ENCODE results near the gene ATP11C.

ATP11C gene

DNA sequence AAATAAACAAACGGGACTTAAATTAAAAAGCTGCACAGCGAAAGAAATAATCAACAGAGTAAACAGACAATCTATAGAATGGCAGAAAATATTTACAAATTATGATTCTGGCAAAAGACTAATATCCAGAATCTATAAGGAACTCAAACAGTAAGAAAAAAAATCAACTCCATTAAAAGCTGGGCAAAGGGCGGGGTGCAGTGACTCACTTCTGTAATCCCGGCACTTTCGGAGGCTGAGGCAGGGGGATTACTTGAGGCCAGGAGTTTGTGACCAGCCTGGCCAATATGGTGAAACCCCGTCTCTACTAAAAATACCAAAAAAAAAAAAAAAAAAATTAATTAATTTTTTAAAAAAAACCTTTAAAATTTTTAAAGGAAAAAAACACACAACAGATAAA, 109.0 kb downstream of the ATP11C start:
- TF ChIP-seq, protein P1, sequence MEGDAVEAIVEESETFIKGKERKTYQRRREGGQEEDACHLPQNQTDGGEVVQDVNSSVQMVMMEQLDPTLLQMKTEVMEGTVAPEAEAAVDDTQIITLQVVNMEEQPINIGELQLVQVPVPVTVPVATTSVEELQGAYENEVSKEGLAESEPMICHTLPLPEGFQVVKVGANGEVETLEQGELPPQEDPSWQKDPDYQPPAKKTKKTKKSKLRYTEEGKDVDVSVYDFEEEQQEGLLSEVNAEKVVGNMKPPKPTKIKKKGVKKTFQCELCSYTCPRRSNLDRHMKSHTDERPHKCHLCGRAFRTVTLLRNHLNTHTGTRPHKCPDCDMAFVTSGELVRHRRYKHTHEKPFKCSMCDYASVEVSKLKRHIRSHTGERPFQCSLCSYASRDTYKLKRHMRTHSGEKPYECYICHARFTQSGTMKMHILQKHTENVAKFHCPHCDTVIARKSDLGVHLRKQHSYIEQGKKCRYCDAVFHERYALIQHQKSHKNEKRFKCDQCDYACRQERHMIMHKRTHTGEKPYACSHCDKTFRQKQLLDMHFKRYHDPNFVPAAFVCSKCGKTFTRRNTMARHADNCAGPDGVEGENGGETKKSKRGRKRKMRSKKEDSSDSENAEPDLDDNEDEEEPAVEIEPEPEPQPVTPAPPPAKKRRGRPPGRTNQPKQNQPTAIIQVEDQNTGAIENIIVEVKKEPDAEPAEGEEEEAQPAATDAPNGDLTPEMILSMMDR (IDR thresholded peaks at IDR 0.05; ENCODE audit: low read depth, low read length, missing control alignments) = no peak
- H3K4me3 ChIP-seq (ENCODE audit: low read depth, low read length) = no peak overlapping the region
- DNase-seq (ENCODE audit: low read depth) = no peak

DNA sequence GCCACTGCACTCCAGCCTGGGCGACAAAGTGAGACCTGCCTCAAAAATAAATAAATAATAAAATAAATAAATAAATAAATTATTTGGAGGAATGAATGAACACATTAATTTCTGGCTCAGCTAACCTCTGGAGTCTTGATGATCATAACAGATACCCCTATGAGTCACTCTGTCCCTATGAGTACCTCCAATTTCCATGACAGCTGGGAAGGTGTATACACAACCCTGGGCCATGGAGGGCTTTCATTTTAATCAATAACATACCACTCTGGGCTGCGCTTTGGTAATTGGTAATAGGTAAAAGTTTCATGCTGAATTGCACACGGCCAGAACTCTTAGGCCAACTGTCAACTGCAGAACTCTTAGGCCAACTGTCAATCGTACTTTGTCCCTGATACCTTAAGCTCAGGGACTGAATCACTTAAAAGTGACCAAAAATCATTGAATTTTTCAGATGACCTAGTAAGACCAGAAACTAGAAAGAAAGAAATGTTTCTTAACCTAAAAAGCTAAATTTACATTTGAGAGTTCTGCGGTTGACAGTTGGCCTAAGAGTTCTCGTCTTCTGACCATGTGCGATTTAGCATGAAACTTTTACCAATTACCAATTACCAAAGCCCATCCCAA, 112.4 kb downstream of the ATP11C start:
- no peak overlapping the region for H3K4me3 ChIP-seq (ENCODE audit: low read depth, low read length)
- TF ChIP-seq, protein P1 (IDR thresholded peaks at IDR 0.05; ENCODE audit: low read depth, low read length, missing control alignments) = no peak
- no peak for DNase-seq (ENCODE audit: low read depth)

DNA sequence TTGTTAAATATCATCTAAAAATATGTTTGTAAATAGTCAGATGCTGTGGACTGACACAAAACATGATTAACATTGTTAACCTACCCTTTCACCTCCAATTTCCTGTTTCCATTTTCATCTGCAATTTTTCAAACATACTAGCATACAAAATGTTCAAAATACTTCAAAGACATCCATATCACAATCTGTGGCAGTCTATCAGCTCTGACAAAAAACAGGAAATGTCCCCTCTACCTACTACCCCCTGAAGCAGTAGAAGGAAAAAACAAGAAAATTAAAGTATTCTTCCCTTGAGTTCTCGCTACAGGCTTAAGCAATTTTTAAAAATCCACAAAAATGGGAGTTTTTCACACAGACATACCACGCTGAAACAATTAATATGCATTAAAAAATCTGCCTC, 116.6 kb downstream of the ATP11C start:
- DNase-seq (ENCODE audit: low read depth) = no peak
- TF ChIP-seq, protein P1 (IDR thresholded peaks at IDR 0.05; ENCODE audit: low read depth, low read length, missing control alignments) = no peak
- H3K4me3 ChIP-seq (ENCODE audit: low read depth, low read length) = no peak overlapping the region

- TF ChIP-seq, protein P1 (IDR thresholded peaks at IDR 0.05; ENCODE audit: low read depth, low read length, missing control alignments) = no peak
- no peak overlapping the region for H3K4me3 ChIP-seq (ENCODE audit: low read depth, low read length)
- no peak for DNase-seq (ENCODE audit: low read depth)
Observed at GRCh38 chrX:139815771-139816170, 117.1 kb downstream of the ATP11C start.

- TF ChIP-seq, protein P1 (IDR thresholded peaks at IDR 0.05; ENCODE audit: low read depth, low read length, missing control alignments) = no peak
- no peak overlapping the region for H3K4me3 ChIP-seq (ENCODE audit: low read depth, low read length)
- DNase-seq (ENCODE audit: low read depth) = no peak
Observed at GRCh38 chrX:139811942-139812629, 120.8 kb downstream of the ATP11C start.

DNA sequence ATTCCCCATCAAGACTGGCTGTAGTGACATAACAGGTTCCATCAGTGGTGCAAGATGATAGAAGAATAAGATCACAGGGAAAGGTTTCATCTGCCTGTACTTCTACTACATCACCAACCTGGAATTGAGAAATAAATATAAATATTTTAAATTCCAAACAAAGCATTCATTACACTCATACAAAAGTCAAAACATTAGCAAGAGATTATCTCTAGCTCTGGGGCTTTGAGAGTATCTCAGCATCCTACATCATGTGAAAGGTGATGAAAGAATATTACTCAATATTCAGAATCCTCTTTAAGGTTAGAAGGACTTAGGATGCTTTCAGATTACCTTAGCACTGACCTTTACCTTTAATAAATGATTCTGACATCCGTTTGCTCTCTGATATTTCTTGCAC, 128.4 kb downstream of the ATP11C start:
- H3K4me3 ChIP-seq (ENCODE audit: low read depth, low read length) = no peak overlapping the region
- TF ChIP-seq, protein P1 (IDR thresholded peaks at IDR 0.05; ENCODE audit: low read depth, low read length, missing control alignments) = no peak
- DNase-seq (ENCODE audit: low read depth) = no peak

DNA sequence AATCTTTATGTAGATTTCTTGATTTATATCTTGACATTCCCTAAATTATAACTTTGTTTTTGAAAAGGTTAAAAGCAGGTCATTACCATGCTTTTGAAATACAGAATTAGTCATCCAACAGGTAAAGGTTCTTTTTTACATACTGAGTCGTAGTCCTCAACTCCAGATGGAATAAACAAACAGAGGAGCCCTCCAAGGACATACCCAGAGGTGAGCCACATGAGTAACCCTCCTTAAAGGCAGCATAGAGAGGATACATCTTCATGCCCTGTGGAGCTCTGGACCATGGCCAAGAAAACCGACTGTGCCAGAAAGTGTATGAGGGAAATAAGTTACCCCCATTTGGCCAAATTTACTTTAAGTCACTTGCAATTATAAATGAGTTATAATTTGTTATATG, 129.6 kb downstream of the ATP11C start:
- no peak for DNase-seq (ENCODE audit: low read depth)
- H3K4me3 ChIP-seq (ENCODE audit: low read depth, low read length) = no peak overlapping the region
- TF ChIP-seq, protein P1 (IDR thresholded peaks at IDR 0.05; ENCODE audit: low read depth, low read length, missing control alignments) = no peak

Data from GM12864 (cell line).